NB4 (cell line): ENCODE measurements around the gene TCF7.

Source experiments
- DNase-seq: peaks from one replicate; pipeline ENCODE4 v3.0.0; 2010; ENCODE audit warnings: low read depth
- H3K4me3 ChIP-seq: one replicate; pipeline ENCODE4 v1.5.1; 2011; ENCODE audit warnings: mild to moderate bottlenecking, low read depth, low read length, moderate library complexity
- CTCF ChIP-seq: IDR thresholded peaks from one replicate; pipeline ENCODE4 v1.5.1; 2012; ENCODE audit warnings: low read depth, low read length
- MAX ChIP-seq: IDR thresholded peaks from 2 replicates; pipeline ENCODE4 v1.6.1; 2011; ENCODE audit warnings: low read depth, low read length
- MYC ChIP-seq: IDR thresholded peaks from 2 replicates; pipeline ENCODE4 v1.6.1; 2011; ENCODE audit warnings: low read depth, low read length
- POLR2A ChIP-seq: IDR thresholded peaks from 2 replicates; pipeline ENCODE4 v1.6.1; 2011; ENCODE audit warnings: mild to moderate bottlenecking; ENCODE audit not compliant: insufficient read length; ENCODE audit errors: extremely low read depth

Gene TCF7

DNA sequence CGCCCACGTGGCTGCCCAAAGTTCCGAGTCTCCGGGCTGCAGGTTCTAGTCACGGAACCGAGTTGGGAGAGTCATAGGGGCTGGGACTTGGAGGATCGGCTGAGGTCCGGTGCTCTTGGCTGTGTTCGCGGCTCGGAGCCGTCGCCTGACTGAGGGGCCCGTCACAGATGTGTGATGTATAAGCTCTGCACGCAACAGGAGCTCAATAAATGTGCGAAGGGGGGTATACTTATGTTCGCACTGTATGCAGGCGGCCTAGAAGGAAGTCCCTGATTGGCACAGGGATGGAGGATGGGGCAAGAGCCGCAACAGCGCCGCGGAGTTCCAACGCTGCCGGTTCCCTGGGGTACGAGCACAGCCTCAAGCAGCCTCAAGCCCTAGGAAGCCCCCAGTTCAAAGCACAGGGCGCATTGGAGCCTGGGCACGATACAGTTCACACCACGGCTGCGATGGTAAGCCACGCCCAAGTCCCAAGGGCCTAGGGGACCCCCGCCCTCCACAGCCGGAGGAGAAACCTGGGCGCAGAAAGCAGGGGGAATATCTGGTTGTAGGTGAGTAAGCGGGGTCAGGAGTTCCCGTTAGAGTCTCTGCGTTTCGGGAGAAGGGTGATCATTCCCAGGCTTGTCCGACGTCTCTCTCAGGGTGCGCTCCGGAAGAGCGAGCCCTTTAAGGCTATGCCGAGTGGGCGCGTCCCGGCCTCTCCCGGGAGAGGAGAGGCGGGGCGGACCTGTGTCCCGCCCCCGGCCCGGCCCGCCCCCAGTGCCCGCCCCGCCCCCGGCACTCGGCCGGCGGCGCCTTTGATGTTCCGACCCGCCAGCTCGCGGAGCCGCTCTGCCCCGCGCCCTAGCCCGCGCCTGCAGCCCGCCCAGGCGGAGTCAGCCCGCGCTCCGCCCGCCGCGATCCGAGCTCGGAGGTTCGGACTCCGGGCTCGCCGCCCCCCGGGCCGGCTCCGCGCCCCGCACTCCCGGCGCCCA is at the start of gene TCF7:
TSS of gene TCF7 (plus strand) at position 780 of the 974 bp plus-strand sequence. CDS start 226 bp downstream, outside the sequence.
- TF ChIP-seq MYC = no peak
- no peak for TF ChIP-seq MAX
- no peak for TF ChIP-seq POLR2A
- peak; percentile 73 for DNase-seq
- peak within 1 kb of the TSS; percentile 53 for H3K4me3 ChIP-seq

DNA sequence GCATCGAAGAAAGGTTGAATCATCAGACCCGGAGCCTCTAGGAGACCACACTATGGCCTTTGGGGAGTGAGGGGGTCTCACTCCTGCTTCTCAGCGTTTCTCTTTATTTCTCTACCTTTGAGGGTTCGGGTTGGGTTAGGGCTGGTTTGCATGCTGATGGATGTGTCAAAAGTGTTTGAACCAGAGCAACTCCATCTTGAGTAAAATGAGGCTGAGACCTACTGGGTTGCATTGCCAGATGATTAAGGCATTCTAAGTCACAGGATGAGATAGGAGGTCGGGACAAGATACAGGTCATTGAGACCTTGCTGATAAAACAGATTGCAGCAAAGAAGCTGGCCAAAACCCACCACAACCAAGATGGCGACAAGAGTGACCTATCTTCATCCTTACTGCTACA is 44.9 kb upstream of the TCF7 start:
- no peak for TF ChIP-seq POLR2A
- TF ChIP-seq MYC = no peak
- no peak for TF ChIP-seq MAX
- no peak for TF ChIP-seq CTCF
- H3K4me3 ChIP-seq = no peak overlapping the region

DNA sequence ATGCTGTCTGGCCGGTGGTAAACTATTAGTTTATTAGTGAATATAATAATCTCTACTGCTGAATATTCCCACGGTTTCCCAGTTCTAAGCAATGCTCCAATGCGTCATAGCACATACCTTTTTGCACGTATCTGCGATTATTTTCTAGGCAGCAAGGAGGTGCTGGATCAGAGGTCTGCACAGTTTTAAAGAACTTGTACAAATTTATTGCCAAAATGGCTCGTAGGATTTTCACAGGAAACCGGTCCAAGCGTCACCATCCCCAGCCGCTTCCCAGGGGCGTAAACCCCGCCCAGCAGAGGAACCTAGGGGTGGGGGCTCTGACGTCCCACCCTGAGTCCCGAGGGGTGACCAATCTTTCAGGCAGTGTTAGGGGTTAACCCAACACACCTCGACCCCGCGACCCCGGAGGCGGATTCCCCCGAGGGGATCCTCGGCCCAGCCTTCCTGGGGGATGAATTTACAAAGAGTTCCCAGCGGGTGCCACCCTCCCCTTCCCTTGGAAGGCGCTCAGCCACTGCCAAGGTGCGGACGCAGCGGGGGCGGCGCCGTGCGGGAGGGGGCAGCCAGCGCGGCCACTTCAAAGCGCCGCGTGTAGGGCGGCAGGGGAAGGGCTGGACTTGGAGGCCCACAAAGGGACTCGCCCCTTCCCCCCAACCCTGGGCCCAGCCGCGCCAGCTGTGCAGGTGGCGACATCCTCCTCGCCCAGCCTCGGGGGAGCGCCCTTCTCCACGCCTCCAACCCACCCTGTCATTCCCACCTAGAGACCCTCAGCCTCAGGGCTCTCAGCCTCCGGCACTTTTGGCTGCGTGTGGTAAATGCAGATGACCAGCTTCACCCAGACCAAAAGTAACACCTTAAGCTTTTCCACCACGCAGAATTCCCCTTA is 43.5 kb upstream of the TCF7 start:
- peak; percentile 23 for DNase-seq
- TF ChIP-seq MAX (no peak), POLR2A (no peak), CTCF (no peak), MYC (no peak)

More for the DNA sequence above, 44.9 kb upstream of the TCF7 start:
- no peak for DNase-seq

DNA sequence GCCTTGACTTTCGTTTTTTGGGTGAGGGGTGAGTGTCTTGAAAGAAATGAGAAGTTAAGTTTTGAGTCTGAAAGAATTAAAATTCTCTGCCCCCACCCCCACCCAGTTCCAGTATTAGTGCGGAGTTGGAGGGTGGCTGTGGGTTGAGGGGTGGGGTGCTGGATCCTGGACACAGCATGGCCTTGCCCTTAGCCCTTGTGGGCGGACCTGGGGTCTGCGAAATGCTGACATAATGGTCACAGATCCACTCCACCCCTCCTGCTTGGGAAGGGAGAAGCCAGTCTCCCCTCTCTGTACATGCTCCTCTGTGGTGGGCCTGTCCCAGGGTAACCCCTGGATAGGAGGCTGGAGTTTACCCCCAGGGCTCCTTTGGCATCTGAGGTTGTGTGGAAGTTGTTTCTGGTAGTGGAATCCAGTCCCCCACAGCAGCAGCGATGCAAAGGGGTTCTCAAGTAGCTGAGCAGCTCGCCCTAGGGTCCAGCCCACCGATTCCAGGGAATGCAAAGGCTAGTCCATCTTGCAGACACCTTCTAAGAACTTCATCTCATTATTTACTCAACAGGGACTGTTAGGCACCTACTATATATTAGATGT is 42.8 kb upstream of the TCF7 start:
- no peak for TF ChIP-seq CTCF
- TF ChIP-seq MYC = no peak
- TF ChIP-seq MAX = no peak
- DNase-seq = no peak
- H3K4me3 ChIP-seq = no peak overlapping the region

More for the DNA sequence above, 43.5 kb upstream of the TCF7 start:
- no peak overlapping the region for H3K4me3 ChIP-seq

- no peak for DNase-seq
- no peak overlapping the region for H3K4me3 ChIP-seq
- TF ChIP-seq MYC (no peak), MAX (no peak), POLR2A (no peak), CTCF (no peak)
Measured at GRCh38 chr5:134072471-134073210, 41.8 kb upstream of the TCF7 start.
